GM12801 (cell line): ENCODE measurements around the gene WDR81.

Experiments used
- TF ChIP-seq, protein P1 (sequence below): IDR thresholded peaks from one replicate; pipeline ENCODE4 v1.5.1; 2011; ENCODE audit warnings: control low read depth; ENCODE audit not compliant: insufficient read length; ENCODE audit errors: extremely low read depth

Gene WDR81

DNA sequence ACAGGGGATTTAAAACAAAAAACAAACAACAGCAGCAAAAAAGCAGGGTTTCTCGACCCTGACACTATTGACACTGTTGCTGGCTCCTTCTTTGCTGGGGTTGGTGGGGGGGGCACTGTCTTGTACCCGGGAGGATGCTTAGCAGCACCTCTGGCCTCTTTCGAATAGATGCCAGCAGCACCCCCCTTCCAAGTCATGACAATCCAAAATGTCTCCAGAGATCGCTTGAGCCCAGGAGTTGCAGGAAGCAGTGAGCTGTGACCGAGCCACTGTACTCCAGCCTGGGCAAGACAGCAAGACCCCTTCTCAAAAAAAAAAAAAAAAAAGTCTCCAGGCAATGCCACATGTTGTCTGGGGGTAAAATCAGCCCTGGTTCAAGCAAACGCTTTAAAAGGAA, 57.7 kb downstream of the WDR81 start:
- TF ChIP-seq, protein P1, sequence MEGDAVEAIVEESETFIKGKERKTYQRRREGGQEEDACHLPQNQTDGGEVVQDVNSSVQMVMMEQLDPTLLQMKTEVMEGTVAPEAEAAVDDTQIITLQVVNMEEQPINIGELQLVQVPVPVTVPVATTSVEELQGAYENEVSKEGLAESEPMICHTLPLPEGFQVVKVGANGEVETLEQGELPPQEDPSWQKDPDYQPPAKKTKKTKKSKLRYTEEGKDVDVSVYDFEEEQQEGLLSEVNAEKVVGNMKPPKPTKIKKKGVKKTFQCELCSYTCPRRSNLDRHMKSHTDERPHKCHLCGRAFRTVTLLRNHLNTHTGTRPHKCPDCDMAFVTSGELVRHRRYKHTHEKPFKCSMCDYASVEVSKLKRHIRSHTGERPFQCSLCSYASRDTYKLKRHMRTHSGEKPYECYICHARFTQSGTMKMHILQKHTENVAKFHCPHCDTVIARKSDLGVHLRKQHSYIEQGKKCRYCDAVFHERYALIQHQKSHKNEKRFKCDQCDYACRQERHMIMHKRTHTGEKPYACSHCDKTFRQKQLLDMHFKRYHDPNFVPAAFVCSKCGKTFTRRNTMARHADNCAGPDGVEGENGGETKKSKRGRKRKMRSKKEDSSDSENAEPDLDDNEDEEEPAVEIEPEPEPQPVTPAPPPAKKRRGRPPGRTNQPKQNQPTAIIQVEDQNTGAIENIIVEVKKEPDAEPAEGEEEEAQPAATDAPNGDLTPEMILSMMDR, result no peak

DNA sequence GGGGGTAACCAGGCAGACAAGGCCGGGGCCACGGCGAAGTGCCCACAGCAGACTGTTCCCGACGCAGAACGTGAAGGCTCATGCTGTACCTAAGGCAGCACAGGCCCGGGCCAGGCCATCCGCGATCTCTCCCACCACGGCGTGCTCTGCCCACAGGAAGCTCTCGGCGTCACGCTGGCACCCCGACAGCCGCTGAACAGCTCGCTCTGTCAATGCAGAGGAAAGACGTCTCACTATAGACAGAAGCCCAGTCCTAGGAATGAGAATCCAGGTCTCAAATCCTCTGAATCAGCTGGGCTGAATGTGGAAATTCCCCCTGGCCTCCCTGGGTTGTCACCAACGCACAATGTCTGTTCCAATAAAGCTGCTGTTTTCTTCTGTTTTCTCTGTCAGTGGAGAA, 58.8 kb downstream of the WDR81 start:
- TF ChIP-seq, protein P1, result no peak

DNA sequence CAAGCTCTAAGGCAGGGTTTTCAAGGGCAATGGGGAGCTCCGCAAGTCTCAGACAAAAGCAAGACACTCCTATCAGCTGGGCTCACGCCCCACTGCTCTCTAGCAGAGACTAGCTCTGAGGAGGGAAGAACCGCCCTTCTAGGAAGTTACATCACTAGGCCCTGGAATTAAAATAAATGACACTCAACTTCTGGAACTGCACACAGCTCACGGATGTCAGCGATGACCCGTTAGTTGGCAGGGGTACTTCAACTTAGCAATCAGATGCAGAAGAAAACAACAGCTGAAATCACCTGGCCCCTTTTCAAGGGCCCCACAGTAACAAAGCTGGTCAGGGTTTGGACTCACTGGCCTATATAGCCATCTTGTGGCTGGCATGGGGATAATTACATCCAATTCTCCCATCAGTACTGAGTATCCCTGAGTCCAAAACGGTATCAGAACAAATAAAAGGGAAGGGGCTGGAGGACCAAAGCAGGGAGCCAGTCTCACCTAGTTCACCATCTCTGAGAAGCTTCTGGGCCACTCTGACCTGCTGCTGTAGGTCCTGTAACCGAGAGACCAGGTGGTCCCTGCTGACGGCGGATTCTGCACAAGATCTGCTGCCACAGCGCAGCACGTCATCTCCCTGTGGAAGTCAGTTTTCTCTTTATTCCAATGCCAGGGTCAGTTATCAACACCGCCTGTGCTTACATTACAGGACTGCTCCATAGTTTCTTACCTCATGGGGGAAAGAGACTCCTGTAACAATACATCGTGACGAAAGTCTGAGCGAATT, 59.5 kb downstream of the WDR81 start:
- TF ChIP-seq, protein P1, result no peak

- TF ChIP-seq, protein P1, result no peak
Observed at GRCh38 chr17:1785930-1786329, 61.4 kb downstream of the WDR81 start.

- TF ChIP-seq, protein P1, result no peak
Observed at GRCh38 chr17:1786708-1787107, 62.2 kb downstream of the WDR81 start.

DNA sequence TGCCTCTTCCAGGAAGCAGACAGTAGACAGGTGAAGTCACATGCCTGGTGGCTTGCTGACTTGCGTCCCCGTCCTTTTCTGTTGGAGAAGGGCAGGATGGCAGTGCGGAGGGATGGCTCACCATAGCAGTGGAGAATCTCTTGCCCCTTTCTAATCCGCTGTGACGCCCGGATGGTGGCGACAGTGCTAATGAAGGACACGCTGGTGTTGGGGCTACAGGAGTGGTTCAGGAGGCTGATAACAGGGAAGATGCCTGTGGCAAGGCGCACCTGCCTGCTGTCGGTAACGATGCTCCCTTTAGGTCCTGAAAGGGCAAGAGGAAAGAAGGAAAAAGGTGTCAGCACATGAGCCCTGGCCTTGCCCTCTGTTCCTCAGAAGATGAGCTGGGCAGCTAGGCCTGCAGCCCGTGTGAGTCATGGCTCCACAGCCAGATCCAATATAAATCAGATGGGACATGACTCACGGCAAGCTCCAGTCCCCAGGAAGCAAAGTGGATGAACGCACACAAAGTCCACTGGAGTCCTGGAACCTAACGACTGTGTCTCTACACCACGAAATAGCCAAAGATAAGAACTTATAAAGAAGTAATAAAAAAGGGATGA, 62.9 kb downstream of the WDR81 start:
- TF ChIP-seq, protein P1, result no peak
